ENCODE measurements around the gene EFCAB7.

The EFCAB7 gene

DNA sequence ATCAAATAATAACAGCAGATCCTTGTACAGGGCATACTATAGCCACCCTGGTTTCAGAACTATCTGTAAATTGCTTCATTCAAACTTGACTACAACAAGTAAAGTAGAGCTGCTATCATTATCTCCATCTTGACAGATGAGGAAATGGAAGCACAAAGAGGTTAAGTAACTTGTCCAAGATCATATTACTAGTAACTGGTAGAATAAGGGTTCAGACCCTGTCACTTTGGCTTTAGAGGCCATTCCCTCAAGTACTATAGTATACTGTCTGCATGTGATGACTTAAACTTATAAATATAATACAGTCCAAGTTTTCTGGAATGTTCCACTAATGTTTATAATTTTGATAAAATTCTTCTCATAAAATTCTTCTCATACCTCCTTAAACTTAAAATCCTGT is 94.7 kb downstream of the EFCAB7 start:
- in situ Hi-C loops (cut with HindIII; ENCODE audit: low pct_ligation_motif_present, low sequenced_read_pairs), result no loop called here
- no peak for DNase-seq
- TF ChIP-seq, protein P1, sequence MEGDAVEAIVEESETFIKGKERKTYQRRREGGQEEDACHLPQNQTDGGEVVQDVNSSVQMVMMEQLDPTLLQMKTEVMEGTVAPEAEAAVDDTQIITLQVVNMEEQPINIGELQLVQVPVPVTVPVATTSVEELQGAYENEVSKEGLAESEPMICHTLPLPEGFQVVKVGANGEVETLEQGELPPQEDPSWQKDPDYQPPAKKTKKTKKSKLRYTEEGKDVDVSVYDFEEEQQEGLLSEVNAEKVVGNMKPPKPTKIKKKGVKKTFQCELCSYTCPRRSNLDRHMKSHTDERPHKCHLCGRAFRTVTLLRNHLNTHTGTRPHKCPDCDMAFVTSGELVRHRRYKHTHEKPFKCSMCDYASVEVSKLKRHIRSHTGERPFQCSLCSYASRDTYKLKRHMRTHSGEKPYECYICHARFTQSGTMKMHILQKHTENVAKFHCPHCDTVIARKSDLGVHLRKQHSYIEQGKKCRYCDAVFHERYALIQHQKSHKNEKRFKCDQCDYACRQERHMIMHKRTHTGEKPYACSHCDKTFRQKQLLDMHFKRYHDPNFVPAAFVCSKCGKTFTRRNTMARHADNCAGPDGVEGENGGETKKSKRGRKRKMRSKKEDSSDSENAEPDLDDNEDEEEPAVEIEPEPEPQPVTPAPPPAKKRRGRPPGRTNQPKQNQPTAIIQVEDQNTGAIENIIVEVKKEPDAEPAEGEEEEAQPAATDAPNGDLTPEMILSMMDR (IDR thresholded peaks at IDR 0.05; ENCODE audit: low read depth, low read length, missing control alignments), result no peak
- Histone ChIP-seq H3K36me3 (replicated peaks) (no peaks in the 10 kb centered on the region), H3K4me3 (ENCODE audit: low read depth, low read length) (no peak overlapping the region), H3K27ac (no peak overlapping the region), H3K27me3 (replicated peaks) (no peaks in the 10 kb centered on the region)

DNA sequence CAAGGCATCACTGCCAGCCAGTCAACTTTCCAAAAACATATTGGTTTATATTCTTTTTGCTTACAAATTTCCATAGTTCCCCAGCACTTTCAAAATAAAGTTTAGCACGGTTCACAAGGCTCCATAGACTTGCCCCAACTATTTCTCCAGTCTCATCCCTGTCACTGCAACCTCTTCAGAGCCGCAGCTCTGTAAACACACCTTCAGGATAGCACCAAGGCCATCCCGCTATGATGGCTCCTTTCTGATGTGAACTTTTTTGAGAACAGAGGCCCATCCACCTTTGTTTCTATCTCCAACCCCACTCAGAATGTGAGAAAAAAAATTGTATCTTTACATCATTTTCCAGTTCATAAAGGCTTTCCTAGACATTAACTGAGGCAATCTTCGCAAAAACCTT is 96.2 kb downstream of the EFCAB7 start:
- in situ Hi-C loops (cut with HindIII; ENCODE audit: low pct_ligation_motif_present, low sequenced_read_pairs), result no loop called here
- Histone ChIP-seq H3K36me3 (replicated peaks) (no peaks in the 10 kb centered on the region), H3K27ac (no peak overlapping the region), H3K4me3 (ENCODE audit: low read depth, low read length) (no peak overlapping the region), H3K27me3 (replicated peaks) (no peaks in the 10 kb centered on the region)
- no peak for DNase-seq
- TF ChIP-seq, protein P1 (IDR thresholded peaks at IDR 0.05; ENCODE audit: low read depth, low read length, missing control alignments), result no peak

DNA sequence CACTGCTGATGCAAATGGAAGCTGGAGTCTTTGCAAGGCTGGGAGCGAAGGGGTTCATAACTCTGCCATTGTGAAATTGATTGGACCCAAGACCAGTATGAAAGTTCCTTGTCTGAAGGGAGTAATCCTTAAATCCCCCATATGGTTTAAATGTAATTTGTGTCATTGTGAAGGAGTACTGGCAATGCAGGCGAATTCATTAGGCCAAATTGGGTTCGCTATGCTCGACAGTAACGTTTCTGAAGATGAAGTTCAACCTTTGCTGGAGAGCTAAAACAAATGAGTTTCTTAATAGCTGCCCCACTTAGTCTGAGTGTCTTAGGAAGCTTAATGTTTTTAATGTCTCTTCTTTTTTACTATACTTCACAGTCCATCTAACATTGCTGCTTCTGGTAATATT is 97.3 kb downstream of the EFCAB7 start:
- in situ Hi-C loops (cut with HindIII; ENCODE audit: low pct_ligation_motif_present, low sequenced_read_pairs), result no loop called here
- no peaks in the 10 kb centered on the region for H3K27me3 ChIP-seq (replicated peaks)
- no peak overlapping the region for H3K27ac ChIP-seq
- DNase-seq, result no peak
- H3K36me3 ChIP-seq (replicated peaks), result no peaks in the 10 kb centered on the region
- TF ChIP-seq, protein P1 (IDR thresholded peaks at IDR 0.05; ENCODE audit: low read depth, low read length, missing control alignments), result no peak
- H3K4me3 ChIP-seq (ENCODE audit: low read depth, low read length), result no peak overlapping the region

DNA sequence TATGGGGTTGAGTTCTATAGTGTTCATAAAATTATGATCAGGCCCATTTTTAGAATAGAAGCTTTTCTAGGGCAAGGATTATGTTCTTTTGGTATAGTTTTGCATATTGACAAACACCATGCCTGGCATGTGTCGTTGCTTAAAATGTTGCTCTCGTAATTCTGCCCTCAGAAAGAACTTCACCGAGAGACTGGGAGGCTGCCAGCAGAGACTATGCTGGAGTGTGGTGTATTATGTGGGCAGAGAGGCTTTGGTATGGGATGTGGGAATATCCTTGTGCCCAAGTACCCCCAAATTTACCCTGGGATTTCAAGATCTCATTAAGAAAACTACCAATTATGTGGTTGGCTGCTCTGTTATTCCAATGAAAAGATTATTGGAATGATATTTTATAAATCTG is 97.8 kb downstream of the EFCAB7 start:
- Histone ChIP-seq H3K4me3 (ENCODE audit: low read depth, low read length) (no peak overlapping the region), H3K27me3 (replicated peaks) (no peaks in the 10 kb centered on the region), H3K36me3 (replicated peaks) (no peaks in the 10 kb centered on the region), H3K27ac (no peak overlapping the region)
- TF ChIP-seq, protein P1 (IDR thresholded peaks at IDR 0.05; ENCODE audit: low read depth, low read length, missing control alignments), result no peak
- in situ Hi-C loops (cut with HindIII; ENCODE audit: low pct_ligation_motif_present, low sequenced_read_pairs), result no loop called here
- no peak for DNase-seq

DNA sequence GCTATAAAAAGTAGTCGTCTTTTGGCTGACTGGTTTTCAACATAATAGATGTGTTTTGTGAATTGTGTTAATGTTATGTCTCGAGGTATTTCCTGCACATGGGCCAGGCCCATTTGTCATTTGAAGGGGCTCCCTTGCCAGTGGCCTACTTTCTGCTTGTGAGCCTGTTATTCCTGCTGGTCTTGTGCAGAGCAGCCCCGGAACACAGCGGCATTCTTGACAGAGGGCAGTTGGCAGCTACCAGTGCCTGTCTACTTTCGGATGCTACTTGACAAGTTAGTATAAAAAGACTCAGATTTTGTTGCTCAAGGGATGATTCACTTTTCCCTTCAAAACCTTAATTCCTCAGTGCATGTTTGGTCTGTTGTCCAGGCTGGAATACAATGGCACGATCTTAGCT is 98.4 kb downstream of the EFCAB7 start:
- Histone ChIP-seq H3K4me3 (ENCODE audit: low read depth, low read length) (no peak overlapping the region), H3K27me3 (replicated peaks) (no peaks in the 10 kb centered on the region), H3K27ac (no peak overlapping the region), H3K36me3 (replicated peaks) (no peaks in the 10 kb centered on the region)
- in situ Hi-C loops (cut with HindIII; ENCODE audit: low pct_ligation_motif_present, low sequenced_read_pairs), result no loop called here
- DNase-seq, result no peak
- TF ChIP-seq, protein P1 (IDR thresholded peaks at IDR 0.05; ENCODE audit: low read depth, low read length, missing control alignments), result no peak

Data from brain microvascular endothelial cell (primary cell).